ENCODE data around the gene DCTN2. TPM values are rescaled to one million over a fixed set of nuclear protein-coding genes. Genes with fewer than 3 reads are reported as not detected.
A peak's percentile ranks its signal among the peaks of the same experiment; 100 is the strongest.

Gene DCTN2
- total and polyA plus RNA-seq, 7 donors: 118 to 204 (median 142) TPM

DNA sequence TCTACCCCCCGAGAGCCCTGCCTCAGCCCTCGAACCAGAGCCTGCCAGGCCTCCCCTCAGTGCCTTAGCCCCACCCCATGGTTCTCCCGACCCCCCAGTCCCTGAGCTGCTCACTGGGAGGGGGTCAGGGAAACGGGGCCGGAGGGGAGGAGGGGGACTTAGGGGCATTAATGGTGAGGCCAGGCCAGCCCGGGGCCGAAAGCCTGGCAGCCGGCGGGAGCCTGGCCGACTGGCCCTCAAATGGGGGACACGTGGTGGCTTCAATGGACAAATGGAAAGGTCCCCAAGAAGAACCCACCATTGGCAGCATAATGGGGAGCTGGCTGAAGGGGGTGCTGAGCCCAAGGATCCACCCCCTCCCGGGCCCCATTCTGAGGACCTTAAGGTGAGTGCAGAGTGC, 18.8 kb downstream of the DCTN2 start:
- TF ChIP-seq EP300 (IDR thresholded peaks at IDR 0.05) (no peak), POLR2AphosphoS5 (IDR thresholded peaks at IDR 0.05) (no peak), POLR2A (IDR thresholded peaks at IDR 0.05) (no peak)
- TF ChIP-seq, protein P1, sequence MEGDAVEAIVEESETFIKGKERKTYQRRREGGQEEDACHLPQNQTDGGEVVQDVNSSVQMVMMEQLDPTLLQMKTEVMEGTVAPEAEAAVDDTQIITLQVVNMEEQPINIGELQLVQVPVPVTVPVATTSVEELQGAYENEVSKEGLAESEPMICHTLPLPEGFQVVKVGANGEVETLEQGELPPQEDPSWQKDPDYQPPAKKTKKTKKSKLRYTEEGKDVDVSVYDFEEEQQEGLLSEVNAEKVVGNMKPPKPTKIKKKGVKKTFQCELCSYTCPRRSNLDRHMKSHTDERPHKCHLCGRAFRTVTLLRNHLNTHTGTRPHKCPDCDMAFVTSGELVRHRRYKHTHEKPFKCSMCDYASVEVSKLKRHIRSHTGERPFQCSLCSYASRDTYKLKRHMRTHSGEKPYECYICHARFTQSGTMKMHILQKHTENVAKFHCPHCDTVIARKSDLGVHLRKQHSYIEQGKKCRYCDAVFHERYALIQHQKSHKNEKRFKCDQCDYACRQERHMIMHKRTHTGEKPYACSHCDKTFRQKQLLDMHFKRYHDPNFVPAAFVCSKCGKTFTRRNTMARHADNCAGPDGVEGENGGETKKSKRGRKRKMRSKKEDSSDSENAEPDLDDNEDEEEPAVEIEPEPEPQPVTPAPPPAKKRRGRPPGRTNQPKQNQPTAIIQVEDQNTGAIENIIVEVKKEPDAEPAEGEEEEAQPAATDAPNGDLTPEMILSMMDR (IDR thresholded peaks at IDR 0.05): no peak
- WGBS, 2 donors: 89 to 90% methylated on average over 12 of the region's 12 CpGs
- H3K4me1 ChIP-seq: peaks cover 0 to 31% (median 27%) of the 10 kb centered on the region in 4 donors
- DNase-seq: no peak
- intact Hi-C loops (cut with DNase I): no loop called here
- H3K4me3 ChIP-seq: no peak overlapping the region
- no peak overlapping the region for H3K27ac ChIP-seq
- H3K36me3 ChIP-seq: peaks cover 49 to 94% (median 76%) of the 10 kb centered on the region in 4 donors
- H3K9me3 ChIP-seq: no peaks in the 10 kb centered on the region
- H3K27me3 ChIP-seq: no peaks in the 10 kb centered on the region

DNA sequence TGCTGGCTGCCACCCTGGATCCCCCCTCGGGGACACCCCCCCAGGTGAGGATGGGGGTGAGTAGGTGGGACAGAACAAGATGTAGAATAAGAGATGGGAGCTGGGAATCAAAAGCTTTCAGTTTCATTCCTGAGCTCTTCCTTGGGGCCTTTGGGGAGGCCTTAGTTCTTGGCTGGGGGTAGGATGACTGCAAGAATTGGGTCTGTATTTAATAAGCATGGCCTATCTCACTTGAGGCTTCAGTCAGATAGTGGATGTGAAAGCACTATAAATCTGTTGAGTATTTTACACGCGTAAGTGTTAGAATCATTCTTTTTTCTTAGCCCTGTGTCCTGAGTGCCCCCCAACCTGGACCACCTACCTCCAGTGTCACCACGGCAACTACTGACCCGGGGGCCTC, 19.8 kb downstream of the DCTN2 start:
- DNase-seq: no peak
- no peak overlapping the region for H3K27ac ChIP-seq
- intact Hi-C loops (cut with DNase I): no loop called here
- TF ChIP-seq, protein P1 (IDR thresholded peaks at IDR 0.05): no peak
- no peak for TF ChIP-seq POLR2AphosphoS5 (IDR thresholded peaks at IDR 0.05)
- H3K36me3 ChIP-seq: peaks cover 40 to 84% (median 67%) of the 10 kb centered on the region in 4 donors
- no peaks in the 10 kb centered on the region for H3K27me3 ChIP-seq
- WGBS, 2 donors: 83 to 85% methylated on average over 5 of the region's 5 CpGs
- H3K9me3 ChIP-seq: no peaks in the 10 kb centered on the region
- peaks cover 0 to 33% (median 28%) of the 10 kb centered on the region in 4 donors for H3K4me1 ChIP-seq
- H3K4me3 ChIP-seq: no peak overlapping the region

DNA sequence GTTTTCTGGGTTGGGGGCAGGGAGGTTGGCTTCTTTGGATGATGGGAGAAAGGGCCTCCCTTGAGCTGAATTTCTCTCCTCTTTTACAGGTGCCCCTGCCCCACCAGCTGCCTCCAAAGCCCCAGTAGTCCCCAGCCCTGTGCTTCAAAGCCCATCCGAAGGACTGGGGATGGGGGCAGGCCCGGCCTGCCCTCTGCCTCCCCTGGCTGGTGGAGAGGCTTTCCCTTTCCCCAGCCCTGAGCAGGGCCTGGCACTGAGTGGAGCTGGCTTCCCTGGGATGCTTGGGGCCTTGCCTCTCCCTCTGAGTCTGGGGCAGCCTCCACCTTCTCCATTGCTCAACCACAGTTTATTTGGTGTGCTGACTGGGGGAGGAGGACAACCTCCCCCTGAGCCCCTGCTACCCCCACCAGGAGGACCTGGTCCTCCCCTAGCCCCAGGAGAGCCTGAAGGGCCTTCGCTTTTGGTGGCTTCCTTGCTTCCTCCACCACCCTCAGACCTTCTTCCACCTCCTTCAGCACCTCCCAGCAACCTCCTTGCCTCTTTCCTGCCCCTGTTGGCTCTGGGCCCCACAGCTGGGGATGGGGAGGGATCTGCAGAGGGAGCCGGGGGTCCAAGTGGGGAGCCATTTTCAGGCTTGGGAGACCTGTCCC, 20.4 kb downstream of the DCTN2 start:
- intact Hi-C loops (cut with DNase I): no loop called here
- TF ChIP-seq, protein P1 (IDR thresholded peaks at IDR 0.05): no peak
- TF ChIP-seq POLR2A (IDR thresholded peaks at IDR 0.05) (no peak), EP300 (IDR thresholded peaks at IDR 0.05) (no peak), POLR2AphosphoS5 (IDR thresholded peaks at IDR 0.05) (no peak)
- H3K27ac ChIP-seq: no peak overlapping the region
- no peak for DNase-seq
- H3K27me3 ChIP-seq: no peaks in the 10 kb centered on the region
- WGBS, 2 donors: 85 to 88% methylated on average over 4 of the region's 4 CpGs
- H3K4me3 ChIP-seq: no peak overlapping the region
- H3K9me3 ChIP-seq: no peaks in the 10 kb centered on the region
- peaks cover 0 to 38% (median 34%) of the 10 kb centered on the region in 4 donors for H3K4me1 ChIP-seq
- peaks cover 34 to 78% (median 62%) of the 10 kb centered on the region in 4 donors for H3K36me3 ChIP-seq

DNA sequence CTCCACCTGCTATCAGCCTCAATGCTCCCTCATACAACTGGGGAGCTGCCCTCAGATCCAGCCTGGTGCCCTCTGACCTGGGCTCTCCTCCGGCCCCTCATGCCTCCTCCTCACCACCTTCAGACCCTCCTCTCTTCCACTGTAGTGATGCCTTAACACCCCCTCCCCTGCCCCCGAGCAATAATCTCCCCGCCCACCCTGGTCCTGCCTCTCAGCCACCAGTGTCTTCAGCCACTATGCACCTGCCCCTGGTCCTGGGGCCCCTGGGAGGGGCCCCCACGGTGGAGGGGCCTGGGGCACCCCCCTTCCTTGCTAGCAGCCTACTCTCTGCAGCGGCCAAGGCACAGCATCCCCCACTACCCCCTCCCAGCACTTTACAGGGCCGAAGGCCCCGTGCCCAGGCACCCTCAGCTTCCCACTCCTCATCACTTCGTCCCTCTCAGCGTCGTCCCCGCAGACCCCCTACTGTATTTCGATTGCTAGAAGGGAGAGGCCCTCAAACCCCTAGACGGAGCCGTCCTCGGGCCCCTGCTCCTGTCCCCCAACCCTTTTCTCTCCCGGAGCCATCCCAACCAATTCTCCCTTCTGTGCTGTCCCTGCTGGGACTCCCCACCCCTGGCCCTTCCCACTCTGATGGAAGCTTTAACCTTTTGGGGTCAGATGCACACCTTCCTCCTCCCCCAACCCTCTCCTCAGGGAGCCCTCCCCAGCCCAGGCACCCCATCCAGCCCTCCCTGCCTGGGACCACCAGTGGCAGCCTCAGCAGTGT, 21.2 kb downstream of the DCTN2 start:
- no peaks in the 10 kb centered on the region for H3K27me3 ChIP-seq
- no peak for TF ChIP-seq POLR2AphosphoS5 (IDR thresholded peaks at IDR 0.05)
- TF ChIP-seq, protein P1 (IDR thresholded peaks at IDR 0.05): no peak
- no peak for TF ChIP-seq POLR2A (IDR thresholded peaks at IDR 0.05)
- TF ChIP-seq EP300 (IDR thresholded peaks at IDR 0.05): no peak
- peak overlapping the region in 2 of 4 donors; percentile 4 to 20 for H3K27ac ChIP-seq
- H3K9me3 ChIP-seq: no peaks in the 10 kb centered on the region
- H3K4me1 ChIP-seq: peaks cover 0 to 46% (median 42%) of the 10 kb centered on the region in 4 donors
- WGBS, 2 donors: 84 to 88% methylated on average over 16 of the region's 16 CpGs
- intact Hi-C loops (cut with DNase I): no loop called here
- peaks cover 30 to 70% (median 54%) of the 10 kb centered on the region in 4 donors for H3K36me3 ChIP-seq
- H3K4me3 ChIP-seq: no peak overlapping the region
- no peak for DNase-seq
